SH-SY5Y (cell line): ENCODE data around the gene PARD6G.

Source experiments
- GATA2 ChIP-seq: IDR thresholded peaks from 2 replicates; pipeline ENCODE4 v1.6.1; 2011; ENCODE audit warnings: mild to moderate bottlenecking, low read depth, low read length
- GATA3 ChIP-seq: IDR thresholded peaks from 2 replicates; pipeline ENCODE4 v1.6.1; 2011; ENCODE audit warnings: low read depth, mild to moderate bottlenecking, low read length, moderate library complexity

GRCh38 chr18:80193701-80194100 is 53.6 kb downstream of the PARD6G start:
- TF ChIP-seq GATA2 (no peak), GATA3 (no peak)
